ENCODE measurements around the gene MLLT1. TPM values are rescaled to one million over a fixed set of nuclear protein-coding genes. Genes with fewer than 3 reads are reported as not detected.

MLLT1 gene
- total and polyA plus RNA-seq, 10 of the 15 experiments (the other 5 are each of a cell fraction or from before 2014, with no cell fraction given), result 0.16 to 61.1 (median 8.5) TPM

DNA sequence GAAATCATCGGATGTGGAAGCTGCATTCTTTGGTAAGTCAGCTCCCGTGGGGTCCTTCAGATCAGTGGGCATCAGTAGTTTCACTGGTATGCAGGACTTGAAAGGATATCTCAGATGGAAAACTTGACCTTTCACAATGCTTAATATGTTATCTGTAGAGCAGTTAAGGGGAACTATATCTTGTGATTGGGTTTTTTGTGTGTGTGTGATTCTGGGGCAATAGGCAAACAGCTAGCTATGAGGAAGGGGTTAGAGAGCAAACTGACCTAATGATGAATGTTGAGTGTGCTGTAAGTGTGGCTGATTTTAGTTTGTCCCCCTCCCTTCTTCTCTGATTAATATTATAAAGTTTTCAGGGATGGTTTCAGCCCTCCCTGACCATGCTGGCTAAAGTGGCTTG is 91.0 kb downstream of the MLLT1 start (continued):
- TF ChIP-seq ATF7 (IDR thresholded peaks at IDR 0.05; ENCODE audit: low read depth) (no peak), SMAD5 (IDR thresholded peaks at IDR 0.05; ENCODE audit: low read depth) (no peak), POU2F2 (IDR thresholded peaks at IDR 0.05; ENCODE audit: borderline replicate concordance, low read depth, low read length) (no peak), NFXL1 (IDR thresholded peaks at IDR 0.05; ENCODE audit: borderline replicate concordance) (no peak), ZSCAN29 (IDR thresholded peaks at IDR 0.05) (no peak), POLR2A (IDR thresholded peaks at IDR 0.05; ENCODE audit: low read depth, low read length) (no peak), LARP7 (IDR thresholded peaks at IDR 0.05) (no peak), SRF (IDR thresholded peaks at IDR 0.05; ENCODE audit: low read depth in 2 of 2, low read length in 2 of 2) (no peak), CREB1 (IDR thresholded peaks at IDR 0.05; ENCODE audit: low read depth) (no peak)
- TF ChIP-seq, protein P1, sequence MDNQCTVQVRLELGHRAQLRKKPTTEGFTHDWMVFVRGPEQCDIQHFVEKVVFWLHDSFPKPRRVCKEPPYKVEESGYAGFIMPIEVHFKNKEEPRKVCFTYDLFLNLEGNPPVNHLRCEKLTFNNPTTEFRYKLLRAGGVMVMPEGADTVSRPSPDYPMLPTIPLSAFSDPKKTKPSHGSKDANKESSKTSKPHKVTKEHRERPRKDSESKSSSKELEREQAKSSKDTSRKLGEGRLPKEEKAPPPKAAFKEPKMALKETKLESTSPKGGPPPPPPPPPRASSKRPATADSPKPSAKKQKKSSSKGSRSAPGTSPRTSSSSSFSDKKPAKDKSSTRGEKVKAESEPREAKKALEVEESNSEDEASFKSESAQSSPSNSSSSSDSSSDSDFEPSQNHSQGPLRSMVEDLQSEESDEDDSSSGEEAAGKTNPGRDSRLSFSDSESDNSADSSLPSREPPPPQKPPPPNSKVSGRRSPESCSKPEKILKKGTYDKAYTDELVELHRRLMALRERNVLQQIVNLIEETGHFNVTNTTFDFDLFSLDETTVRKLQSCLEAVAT (IDR thresholded peaks at IDR 0.05), result no peak
- TF ChIP-seq, protein P2, sequence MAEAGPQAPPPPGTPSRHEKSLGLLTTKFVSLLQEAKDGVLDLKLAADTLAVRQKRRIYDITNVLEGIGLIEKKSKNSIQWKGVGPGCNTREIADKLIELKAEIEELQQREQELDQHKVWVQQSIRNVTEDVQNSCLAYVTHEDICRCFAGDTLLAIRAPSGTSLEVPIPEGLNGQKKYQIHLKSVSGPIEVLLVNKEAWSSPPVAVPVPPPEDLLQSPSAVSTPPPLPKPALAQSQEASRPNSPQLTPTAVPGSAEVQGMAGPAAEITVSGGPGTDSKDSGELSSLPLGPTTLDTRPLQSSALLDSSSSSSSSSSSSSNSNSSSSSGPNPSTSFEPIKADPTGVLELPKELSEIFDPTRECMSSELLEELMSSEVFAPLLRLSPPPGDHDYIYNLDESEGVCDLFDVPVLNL (IDR thresholded peaks at IDR 0.05; ENCODE audit: low read depth, low read length), result no peak

DNA sequence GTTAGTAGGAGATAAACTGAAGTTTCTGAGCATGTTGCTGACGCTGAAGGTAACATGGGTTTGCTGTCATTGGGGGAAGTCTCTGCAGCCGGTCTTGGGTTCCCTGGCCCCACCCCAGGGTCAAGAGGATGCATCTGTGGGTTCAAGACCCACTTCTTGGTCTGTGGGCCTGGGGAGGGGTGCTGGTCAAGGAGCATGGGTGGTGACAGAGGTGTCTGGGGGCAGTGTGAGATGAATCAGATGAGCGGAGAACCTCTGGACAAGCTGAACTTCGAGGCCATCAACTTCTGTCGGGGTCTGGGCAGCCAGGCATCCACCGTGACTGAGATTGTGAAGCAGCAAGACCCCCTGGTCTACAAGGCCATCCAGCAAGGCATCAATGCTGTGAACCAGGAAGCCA is 92.4 kb downstream of the MLLT1 start:
- no TSS peak for BruUV-seq (replicated peaks)

More for the DNA sequence above, 92.4 kb downstream of the MLLT1 start:
- Histone ChIP-seq H3K4me3 (no peak overlapping the region), H3K4me1 (ENCODE audit: control insufficient read depth, insufficient read depth, low read length) (no peaks in the 10 kb centered on the region), H3K9me3 (replicated peaks; ENCODE audit: control insufficient read depth, insufficient read depth, low read length) (no peaks in the 10 kb centered on the region; the same call in 2 of the 3 replicates), H2AFZ (ENCODE audit: control insufficient read depth, low read depth, low read length) (no peak overlapping the region), H3K4me2 (ENCODE audit: control insufficient read depth, insufficient read depth) (no peak overlapping the region), H3K9ac (ENCODE audit: control insufficient read depth, insufficient read depth, low read length) (no peak overlapping the region), H3K79me2 (ENCODE audit: control insufficient read depth, insufficient read depth, low read length) (no peaks in the 10 kb centered on the region), H3K36me3 (ENCODE audit: control insufficient read depth in 2 of 2, insufficient read depth in 2 of 2, low read length in 1 of 2) (no peaks in the 10 kb centered on the region), H4K20me1 (ENCODE audit: control insufficient read depth, insufficient read depth) (no peaks in the 10 kb centered on the region), H3K27ac (ENCODE audit: control insufficient read depth, insufficient read depth) (no peak overlapping the region), H3K27me3 (replicated peaks in 1 of 2; ENCODE audit: control insufficient read depth in 2 of 2, insufficient read depth in 2 of 2, low read length in 1 of 2) (no peaks in the 10 kb centered on the region)
- in situ Hi-C loops (cut with MboI) (no loop called here), intact Hi-C loops (cut with micrococcal nuclease; ENCODE audit: unreplicated experiment) (no loop called here)
- FAIRE-seq (no peak), ATAC-seq (no peak), DNase-seq (ENCODE audit: low read depth, low spot score) (no peak)
- ChIA-PET POLR2A (no interaction called here), SMC1A (ENCODE audit: uncharacterized antibody, unreplicated experiment) (no interaction called here), CTCF (no interaction called here), RAD21 (ENCODE audit: unreplicated experiment) (no interaction called here)
- 95% methylated on average over 6 of the region's 6 CpGs for WGBS (ENCODE audit: insufficient coverage, insufficient replicate concordance, low lambda C conversion rate, missing lambda C conversion rate)
- TF ChIP-seq, protein P3, sequence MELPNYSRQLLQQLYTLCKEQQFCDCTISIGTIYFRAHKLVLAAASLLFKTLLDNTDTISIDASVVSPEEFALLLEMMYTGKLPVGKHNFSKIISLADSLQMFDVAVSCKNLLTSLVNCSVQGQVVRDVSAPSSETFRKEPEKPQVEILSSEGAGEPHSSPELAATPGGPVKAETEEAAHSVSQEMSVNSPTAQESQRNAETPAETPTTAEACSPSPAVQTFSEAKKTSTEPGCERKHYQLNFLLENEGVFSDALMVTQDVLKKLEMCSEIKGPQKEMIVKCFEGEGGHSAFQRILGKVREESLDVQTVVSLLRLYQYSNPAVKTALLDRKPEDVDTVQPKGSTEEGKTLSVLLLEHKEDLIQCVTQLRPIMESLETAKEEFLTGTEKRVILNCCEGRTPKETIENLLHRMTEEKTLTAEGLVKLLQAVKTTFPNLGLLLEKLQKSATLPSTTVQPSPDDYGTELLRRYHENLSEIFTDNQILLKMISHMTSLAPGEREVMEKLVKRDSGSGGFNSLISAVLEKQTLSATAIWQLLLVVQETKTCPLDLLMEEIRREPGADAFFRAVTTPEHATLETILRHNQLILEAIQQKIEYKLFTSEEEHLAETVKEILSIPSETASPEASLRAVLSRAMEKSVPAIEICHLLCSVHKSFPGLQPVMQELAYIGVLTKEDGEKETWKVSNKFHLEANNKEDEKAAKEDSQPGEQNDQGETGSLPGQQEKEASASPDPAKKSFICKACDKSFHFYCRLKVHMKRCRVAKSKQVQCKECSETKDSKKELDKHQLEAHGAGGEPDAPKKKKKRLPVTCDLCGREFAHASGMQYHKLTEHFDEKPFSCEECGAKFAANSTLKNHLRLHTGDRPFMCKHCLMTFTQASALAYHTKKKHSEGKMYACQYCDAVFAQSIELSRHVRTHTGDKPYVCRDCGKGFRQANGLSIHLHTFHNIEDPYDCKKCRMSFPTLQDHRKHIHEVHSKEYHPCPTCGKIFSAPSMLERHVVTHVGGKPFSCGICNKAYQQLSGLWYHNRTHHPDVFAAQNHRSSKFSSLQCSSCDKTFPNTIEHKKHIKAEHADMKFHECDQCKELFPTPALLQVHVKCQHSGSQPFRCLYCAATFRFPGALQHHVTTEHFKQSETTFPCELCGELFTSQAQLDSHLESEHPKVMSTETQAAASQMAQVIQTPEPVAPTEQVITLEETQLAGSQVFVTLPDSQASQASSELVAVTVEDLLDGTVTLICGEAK (IDR thresholded peaks at IDR 0.05; ENCODE audit: borderline replicate concordance), result no peak
- no peak for TF ChIP-seq NR2C1 (IDR thresholded peaks at IDR 0.05)
- no peak for TF ChIP-seq SUZ12 (IDR thresholded peaks at IDR 0.05; ENCODE audit: unreplicated experiment)
- no peak for TF ChIP-seq CBFB (IDR thresholded peaks at IDR 0.05; ENCODE audit: low read depth)
- TF ChIP-seq ATF7 (IDR thresholded peaks at IDR 0.05; ENCODE audit: low read depth), result no peak
